Activated naive CD4-positive, alpha-beta T cell treated with anti-CD3 and anti-CD28 coated beads, Interleukin-2, amount 50 U/mL, for 24 hours (primary cell): ENCODE results near the gene CDH23.

Source experiments
- H3K27ac Mint-ChIP-seq: one replicate; pipeline ENCODE4 v1.8.0; 2021; ENCODE audit warnings: mild to moderate bottlenecking, mixed read lengths
- H3K27me3 Mint-ChIP-seq: one replicate; pipeline ENCODE4 v1.8.0; 2021; ENCODE audit warnings: mixed read lengths
- H3K36me3 Mint-ChIP-seq: one replicate; pipeline ENCODE4 v1.8.0; 2021; ENCODE audit warnings: mixed read lengths
- H3K4me1 Mint-ChIP-seq: one replicate; pipeline ENCODE4 v1.8.0; 2021; ENCODE audit warnings: mixed read lengths
- H3K4me3 Mint-ChIP-seq: one replicate; pipeline ENCODE4 v1.8.0; 2021; ENCODE audit warnings: mild to moderate bottlenecking, mixed read lengths
- H3K9me3 Mint-ChIP-seq: one replicate; pipeline ENCODE4 v1.8.0; 2021; ENCODE audit warnings: mixed read lengths

The CDH23 gene

GRCh38 chr10:71819985-71820384, 423.3 kb downstream of the CDH23 start:
- no peak overlapping the region for H3K4me3 Mint-ChIP-seq
- H3K27ac Mint-ChIP-seq: no peak overlapping the region
- H3K27me3 Mint-ChIP-seq: no peaks in the 10 kb centered on the region
- H3K4me1 Mint-ChIP-seq: no peaks in the 10 kb centered on the region
- peaks cover 8% of the 10 kb centered on the region for H3K36me3 Mint-ChIP-seq
- no peaks in the 10 kb centered on the region for H3K9me3 Mint-ChIP-seq

- Mint-ChIP-seq H3K9me3 (no peaks in the 10 kb centered on the region), H3K36me3 (peaks cover 10% of the 10 kb centered on the region), H3K4me3 (no peak overlapping the region), H3K4me1 (no peaks in the 10 kb centered on the region), H3K27ac (no peak overlapping the region), H3K27me3 (no peaks in the 10 kb centered on the region)
Measured at GRCh38 chr10:71820966-71821365, 424.2 kb downstream of the CDH23 start.

- H3K4me3 Mint-ChIP-seq: no peak overlapping the region
- H3K4me1 Mint-ChIP-seq: no peaks in the 10 kb centered on the region
Measured at GRCh38 chr10:71821909-71822763, 425.4 kb downstream of the CDH23 start.

GRCh38 chr10:71823356-71823755, 426.6 kb downstream of the CDH23 start:
- no peak overlapping the region for H3K27ac Mint-ChIP-seq

More at GRCh38 chr10:71821909-71822763, 425.4 kb downstream of the CDH23 start:
- Mint-ChIP-seq H3K36me3 (peaks cover 11% of the 10 kb centered on the region), H3K9me3 (no peaks in the 10 kb centered on the region), H3K27me3 (no peaks in the 10 kb centered on the region), H3K27ac (peak overlapping the region; percentile 23)

GRCh38 chr10:71824333-71824732, 427.6 kb downstream of the CDH23 start:
- Mint-ChIP-seq H3K4me3 (no peak overlapping the region), H3K4me1 (no peaks in the 10 kb centered on the region), H3K36me3 (peaks cover 12% of the 10 kb centered on the region), H3K9me3 (no peaks in the 10 kb centered on the region), H3K27ac (no peak overlapping the region), H3K27me3 (no peaks in the 10 kb centered on the region)

More at GRCh38 chr10:71823356-71823755, 426.6 kb downstream of the CDH23 start:
- Mint-ChIP-seq H3K27me3 (no peaks in the 10 kb centered on the region), H3K4me3 (no peak overlapping the region), H3K4me1 (no peaks in the 10 kb centered on the region), H3K36me3 (peaks cover 11% of the 10 kb centered on the region), H3K9me3 (no peaks in the 10 kb centered on the region)

- peaks cover 12% of the 10 kb centered on the region for H3K36me3 Mint-ChIP-seq
- no peak overlapping the region for H3K4me3 Mint-ChIP-seq
- no peaks in the 10 kb centered on the region for H3K9me3 Mint-ChIP-seq
- no peaks in the 10 kb centered on the region for H3K27me3 Mint-ChIP-seq
- H3K27ac Mint-ChIP-seq: no peak overlapping the region
- no peaks in the 10 kb centered on the region for H3K4me1 Mint-ChIP-seq
Measured at GRCh38 chr10:71825217-71825616, 428.5 kb downstream of the CDH23 start.

GRCh38 chr10:71827852-71828251, 431.1 kb downstream of the CDH23 start:
- no peak overlapping the region for H3K27ac Mint-ChIP-seq
- no peaks in the 10 kb centered on the region for H3K4me1 Mint-ChIP-seq
- H3K4me3 Mint-ChIP-seq: no peak overlapping the region

GRCh38 chr10:71828702-71829101, 432.0 kb downstream of the CDH23 start:
- H3K4me1 Mint-ChIP-seq: peaks cover 3% of the 10 kb centered on the region

More at GRCh38 chr10:71827852-71828251, 431.1 kb downstream of the CDH23 start:
- Mint-ChIP-seq H3K9me3 (no peaks in the 10 kb centered on the region), H3K36me3 (peaks cover 17% of the 10 kb centered on the region), H3K27me3 (no peaks in the 10 kb centered on the region)

GRCh38 chr10:71829171-71829570, 432.5 kb downstream of the CDH23 start:
- Mint-ChIP-seq H3K4me1 (peaks cover 6% of the 10 kb centered on the region), H3K27me3 (no peaks in the 10 kb centered on the region), H3K9me3 (no peaks in the 10 kb centered on the region), H3K4me3 (no peak overlapping the region), H3K27ac (no peak overlapping the region), H3K36me3 (peaks cover 15% of the 10 kb centered on the region)

More at GRCh38 chr10:71828702-71829101, 432.0 kb downstream of the CDH23 start:
- H3K36me3 Mint-ChIP-seq: peaks cover 16% of the 10 kb centered on the region
- no peak overlapping the region for H3K27ac Mint-ChIP-seq
- no peaks in the 10 kb centered on the region for H3K9me3 Mint-ChIP-seq
- no peak overlapping the region for H3K4me3 Mint-ChIP-seq
- H3K27me3 Mint-ChIP-seq: no peaks in the 10 kb centered on the region

GRCh38 chr10:71829896-71830295, 433.2 kb downstream of the CDH23 start:
- peaks cover 15% of the 10 kb centered on the region for H3K36me3 Mint-ChIP-seq
- H3K9me3 Mint-ChIP-seq: no peaks in the 10 kb centered on the region
- H3K27me3 Mint-ChIP-seq: no peaks in the 10 kb centered on the region
- H3K4me3 Mint-ChIP-seq: no peak overlapping the region
- no peak overlapping the region for H3K27ac Mint-ChIP-seq
- H3K4me1 Mint-ChIP-seq: peaks cover 11% of the 10 kb centered on the region

- no peak overlapping the region for H3K4me3 Mint-ChIP-seq
- peaks cover 12% of the 10 kb centered on the region for H3K4me1 Mint-ChIP-seq
- no peaks in the 10 kb centered on the region for H3K9me3 Mint-ChIP-seq
- H3K36me3 Mint-ChIP-seq: peaks cover 15% of the 10 kb centered on the region
- H3K27me3 Mint-ChIP-seq: no peaks in the 10 kb centered on the region
- no peak overlapping the region for H3K27ac Mint-ChIP-seq
Measured at GRCh38 chr10:71830726-71831125, 434.0 kb downstream of the CDH23 start.

- Mint-ChIP-seq H3K4me1 (peaks cover 24% of the 10 kb centered on the region), H3K27ac (no peak overlapping the region), H3K9me3 (no peaks in the 10 kb centered on the region), H3K36me3 (peaks cover 12% of the 10 kb centered on the region), H3K27me3 (no peaks in the 10 kb centered on the region), H3K4me3 (no peak overlapping the region)
Measured at GRCh38 chr10:71831646-71832552, 435.2 kb downstream of the CDH23 start.

- no peak overlapping the region for H3K27ac Mint-ChIP-seq
- peaks cover 12% of the 10 kb centered on the region for H3K36me3 Mint-ChIP-seq
- H3K4me3 Mint-ChIP-seq: no peak overlapping the region
- peaks cover 34% of the 10 kb centered on the region for H3K4me1 Mint-ChIP-seq
- H3K9me3 Mint-ChIP-seq: no peaks in the 10 kb centered on the region
- no peaks in the 10 kb centered on the region for H3K27me3 Mint-ChIP-seq
Measured at GRCh38 chr10:71832967-71833366, 436.2 kb downstream of the CDH23 start.

- Mint-ChIP-seq H3K27me3 (no peaks in the 10 kb centered on the region), H3K4me3 (no peak overlapping the region), H3K27ac (no peak overlapping the region), H3K9me3 (no peaks in the 10 kb centered on the region), H3K36me3 (peaks cover 12% of the 10 kb centered on the region), H3K4me1 (peaks cover 42% of the 10 kb centered on the region)
Measured at GRCh38 chr10:71833451-71834342, 437.0 kb downstream of the CDH23 start.

- H3K9me3 Mint-ChIP-seq: no peaks in the 10 kb centered on the region
- peaks cover 46% of the 10 kb centered on the region for H3K4me1 Mint-ChIP-seq
- no peak overlapping the region for H3K27ac Mint-ChIP-seq
- H3K36me3 Mint-ChIP-seq: peaks cover 11% of the 10 kb centered on the region
- H3K27me3 Mint-ChIP-seq: no peaks in the 10 kb centered on the region
- no peak overlapping the region for H3K4me3 Mint-ChIP-seq
Measured at GRCh38 chr10:71834343-71834674, 437.6 kb downstream of the CDH23 start.
